Ishikawa (cell line): ENCODE measurements around the gene ESR2.

Source experiments
- CEBPB ChIP-seq: IDR thresholded peaks from 2 replicates; pipeline ENCODE4 v1.6.1; 2012
- CREB1 ChIP-seq: IDR thresholded peaks from 2 replicates; pipeline ENCODE4 v1.6.1; 2012; ENCODE audit warnings: low read depth
- EGR1 ChIP-seq: IDR thresholded peaks from 2 replicates; pipeline ENCODE4 v1.6.1; 2012
- EP300 ChIP-seq: IDR thresholded peaks from 2 replicates; pipeline ENCODE4 v1.6.1; 2012; ENCODE audit warnings: borderline replicate concordance
- FOXM1 ChIP-seq: IDR thresholded peaks from 2 replicates; pipeline ENCODE4 v1.6.1; 2012; ENCODE audit warnings: low read depth, borderline replicate concordance
- MAX ChIP-seq: IDR thresholded peaks from 2 replicates; pipeline ENCODE4 v1.6.1; 2012
- NFIC ChIP-seq: IDR thresholded peaks from 2 replicates; pipeline ENCODE4 v1.6.1; 2012
- RAD21 ChIP-seq: IDR thresholded peaks from 2 replicates; pipeline ENCODE4 v1.6.1; 2012; ENCODE audit warnings: low read depth
- REST ChIP-seq: IDR thresholded peaks from 2 replicates; pipeline ENCODE4 v1.6.1; 2012; ENCODE audit warnings: low read depth, mild to moderate bottlenecking
- TAF1 ChIP-seq: IDR thresholded peaks from 2 replicates; pipeline ENCODE4 v1.6.1; 2012; ENCODE audit warnings: low read depth, mild to moderate bottlenecking
- TCF12 ChIP-seq: IDR thresholded peaks from 2 replicates; pipeline ENCODE4 v1.6.1; 2012; ENCODE audit warnings: low read depth
- TEAD4 ChIP-seq: IDR thresholded peaks from 2 replicates; pipeline ENCODE4 v1.6.1; 2012
- USF1 ChIP-seq: IDR thresholded peaks from 2 replicates; pipeline ENCODE4 v1.6.1; 2012
- YY1 ChIP-seq: IDR thresholded peaks from 2 replicates; pipeline ENCODE4 v1.6.1; 2012; ENCODE audit warnings: low read depth
- ZBTB7A ChIP-seq: IDR thresholded peaks from 2 replicates; pipeline ENCODE4 v1.6.1; 2012; ENCODE audit warnings: low read depth

ESR2 gene

GRCh38 chr14:64279704-64280668 lies 14.2 kb downstream of the ESR2 start:
- TF ChIP-seq MAX (no peak), TEAD4 (no peak), CREB1 (no peak), EP300 (no peak), ZBTB7A (no peak), NFIC (no peak), RAD21 (no peak), USF1 (no peak), CEBPB (no peak), TCF12 (no peak), YY1 (no peak)

- TF ChIP-seq ZBTB7A (no peak), CEBPB (no peak), MAX (no peak), TCF12 (no peak), NFIC (no peak), USF1 (no peak), CREB1 (no peak), EP300 (no peak), FOXM1 (no peak), EGR1 (no peak), YY1 (no peak), TAF1 (no peak), RAD21 (no peak), TEAD4 (no peak), REST (no peak)
Observed at GRCh38 chr14:64278458-64278857, 15.7 kb downstream of the ESR2 start.

GRCh38 chr14:64272019-64272418 lies 22.2 kb downstream of the ESR2 start:
- TF ChIP-seq TEAD4, result no peak
- no peak for TF ChIP-seq USF1
- TF ChIP-seq MAX, result no peak

- TF ChIP-seq CEBPB (no peak), EP300 (no peak), TCF12 (no peak), FOXM1 (no peak), YY1 (no peak), TAF1 (no peak), NFIC (no peak), RAD21 (no peak), MAX (no peak), USF1 (no peak), TEAD4 (no peak), CREB1 (no peak), REST (no peak), EGR1 (no peak), ZBTB7A (no peak)
Observed at GRCh38 chr14:64266239-64266638, 27.9 kb downstream of the ESR2 start.

- no peak for TF ChIP-seq FOXM1
- TF ChIP-seq REST, result no peak
- TF ChIP-seq EGR1, result no peak
- TF ChIP-seq MAX, result no peak
- TF ChIP-seq YY1, result no peak
- TF ChIP-seq TEAD4, result no peak
- TF ChIP-seq CREB1, result no peak
- no peak for TF ChIP-seq TCF12
- no peak for TF ChIP-seq CEBPB
Observed at GRCh38 chr14:64265222-64265621, 28.9 kb downstream of the ESR2 start.
